ENCODE results near the gene PLXNA2.

Gene PLXNA2

GRCh38 chr1:208227366-208227765 lies 16.8 kb downstream of the PLXNA2 start:
- Mint-ChIP-seq H3K27me3 (peaks cover 25% of the 10 kb centered on the region), H3K4me3 (no peak overlapping the region), H3K9me3 (no peaks in the 10 kb centered on the region), H3K27ac (no peak overlapping the region), H3K36me3 (ENCODE audit: low read depth) (no peaks in the 10 kb centered on the region), H3K4me1 (ENCODE audit: low read depth) (no peaks in the 10 kb centered on the region)
- no peak for DNase-seq

GRCh38 chr1:208225954-208226937 lies 17.9 kb downstream of the PLXNA2 start:
- no peak for DNase-seq
- Mint-ChIP-seq H3K9me3 (no peaks in the 10 kb centered on the region), H3K36me3 (ENCODE audit: low read depth) (no peaks in the 10 kb centered on the region), H3K4me1 (ENCODE audit: low read depth) (no peaks in the 10 kb centered on the region), H3K27ac (no peak overlapping the region), H3K27me3 (peaks cover 22% of the 10 kb centered on the region), H3K4me3 (no peak overlapping the region)

- H3K4me3 Mint-ChIP-seq, result no peak overlapping the region
- no peak for DNase-seq
- no peaks in the 10 kb centered on the region for H3K36me3 Mint-ChIP-seq (ENCODE audit: low read depth)
- H3K27me3 Mint-ChIP-seq, result peaks cover 27% of the 10 kb centered on the region
- no peak overlapping the region for H3K27ac Mint-ChIP-seq
- no peaks in the 10 kb centered on the region for H3K9me3 Mint-ChIP-seq
- H3K4me1 Mint-ChIP-seq (ENCODE audit: low read depth), result peaks cover 3% of the 10 kb centered on the region
Observed at GRCh38 chr1:208224192-208224713, 19.9 kb downstream of the PLXNA2 start.

- H3K9me3 Mint-ChIP-seq, result no peaks in the 10 kb centered on the region
- no peak overlapping the region for H3K27ac Mint-ChIP-seq
- H3K27me3 Mint-ChIP-seq, result peaks cover 19% of the 10 kb centered on the region
- H3K36me3 Mint-ChIP-seq (ENCODE audit: low read depth), result no peaks in the 10 kb centered on the region
- no peak for DNase-seq
- no peak overlapping the region for H3K4me3 Mint-ChIP-seq
- peaks cover 3% of the 10 kb centered on the region for H3K4me1 Mint-ChIP-seq (ENCODE audit: low read depth)
Observed at GRCh38 chr1:208223136-208223535, 21.0 kb downstream of the PLXNA2 start.

- H3K27me3 Mint-ChIP-seq, result peaks cover 16% of the 10 kb centered on the region
- H3K4me1 Mint-ChIP-seq (ENCODE audit: low read depth), result peaks cover 3% of the 10 kb centered on the region
- no peak overlapping the region for H3K27ac Mint-ChIP-seq
- no peaks in the 10 kb centered on the region for H3K9me3 Mint-ChIP-seq
- no peak overlapping the region for H3K4me3 Mint-ChIP-seq
- H3K36me3 Mint-ChIP-seq (ENCODE audit: low read depth), result no peaks in the 10 kb centered on the region
- no peak for DNase-seq
Observed at GRCh38 chr1:208222376-208223126, 21.6 kb downstream of the PLXNA2 start.

GRCh38 chr1:208221291-208221622 lies 22.9 kb downstream of the PLXNA2 start:
- Mint-ChIP-seq H3K4me3 (no peak overlapping the region), H3K36me3 (ENCODE audit: low read depth) (no peaks in the 10 kb centered on the region), H3K27ac (no peak overlapping the region), H3K9me3 (no peaks in the 10 kb centered on the region), H3K27me3 (peaks cover 15% of the 10 kb centered on the region), H3K4me1 (ENCODE audit: low read depth) (peaks cover 3% of the 10 kb centered on the region)
- DNase-seq, result no peak

GRCh38 chr1:208219659-208220282 lies 24.4 kb downstream of the PLXNA2 start:
- H3K27ac Mint-ChIP-seq, result no peak overlapping the region

GRCh38 chr1:208219098-208219658 lies 25.0 kb downstream of the PLXNA2 start:
- no peak overlapping the region for H3K27ac Mint-ChIP-seq
- H3K4me3 Mint-ChIP-seq, result no peak overlapping the region
- H3K27me3 Mint-ChIP-seq, result peaks cover 15% of the 10 kb centered on the region

More at GRCh38 chr1:208219659-208220282, 24.4 kb downstream of the PLXNA2 start:
- Mint-ChIP-seq H3K4me3 (no peak overlapping the region), H3K4me1 (ENCODE audit: low read depth) (peaks cover 3% of the 10 kb centered on the region), H3K36me3 (ENCODE audit: low read depth) (no peaks in the 10 kb centered on the region), H3K9me3 (no peaks in the 10 kb centered on the region), H3K27me3 (peaks cover 15% of the 10 kb centered on the region)
- DNase-seq, result no peak

GRCh38 chr1:208218237-208219097 lies 25.7 kb downstream of the PLXNA2 start:
- H3K27ac Mint-ChIP-seq, result no peak overlapping the region

More at GRCh38 chr1:208219098-208219658, 25.0 kb downstream of the PLXNA2 start:
- peaks cover 3% of the 10 kb centered on the region for H3K4me1 Mint-ChIP-seq (ENCODE audit: low read depth)
- H3K9me3 Mint-ChIP-seq, result no peaks in the 10 kb centered on the region
- no peak for DNase-seq
- no peaks in the 10 kb centered on the region for H3K36me3 Mint-ChIP-seq (ENCODE audit: low read depth)

GRCh38 chr1:208217781-208218180 lies 26.4 kb downstream of the PLXNA2 start:
- Mint-ChIP-seq H3K27me3 (peaks cover 13% of the 10 kb centered on the region), H3K36me3 (ENCODE audit: low read depth) (no peaks in the 10 kb centered on the region), H3K27ac (no peak overlapping the region), H3K4me3 (no peak overlapping the region), H3K9me3 (no peaks in the 10 kb centered on the region), H3K4me1 (ENCODE audit: low read depth) (peaks cover 3% of the 10 kb centered on the region)
- DNase-seq, result no peak

More at GRCh38 chr1:208218237-208219097, 25.7 kb downstream of the PLXNA2 start:
- Mint-ChIP-seq H3K27me3 (peaks cover 15% of the 10 kb centered on the region), H3K4me3 (no peak overlapping the region), H3K4me1 (ENCODE audit: low read depth) (peaks cover 3% of the 10 kb centered on the region), H3K36me3 (ENCODE audit: low read depth) (no peaks in the 10 kb centered on the region), H3K9me3 (no peaks in the 10 kb centered on the region)
- DNase-seq, result no peak

GRCh38 chr1:208216806-208217205 lies 27.4 kb downstream of the PLXNA2 start:
- Mint-ChIP-seq H3K27me3 (peaks cover 10% of the 10 kb centered on the region), H3K36me3 (ENCODE audit: low read depth) (no peaks in the 10 kb centered on the region), H3K27ac (no peak overlapping the region), H3K4me3 (no peak overlapping the region), H3K4me1 (ENCODE audit: low read depth) (peaks cover 3% of the 10 kb centered on the region), H3K9me3 (no peaks in the 10 kb centered on the region)
- no peak for DNase-seq

GRCh38 chr1:208216062-208216461 lies 28.1 kb downstream of the PLXNA2 start:
- Mint-ChIP-seq H3K9me3 (no peaks in the 10 kb centered on the region), H3K27me3 (peaks cover 10% of the 10 kb centered on the region), H3K27ac (no peak overlapping the region), H3K36me3 (ENCODE audit: low read depth) (no peaks in the 10 kb centered on the region), H3K4me3 (no peak overlapping the region), H3K4me1 (ENCODE audit: low read depth) (peaks cover 3% of the 10 kb centered on the region)
- DNase-seq, result no peak

- Mint-ChIP-seq H3K27me3 (peaks cover 7% of the 10 kb centered on the region), H3K4me1 (ENCODE audit: low read depth) (no peaks in the 10 kb centered on the region), H3K27ac (no peak overlapping the region), H3K36me3 (ENCODE audit: low read depth) (no peaks in the 10 kb centered on the region), H3K9me3 (no peaks in the 10 kb centered on the region), H3K4me3 (no peak overlapping the region)
- no peak for DNase-seq
Observed at GRCh38 chr1:208215393-208215792, 28.8 kb downstream of the PLXNA2 start.

Measured in activated T-cell treated with anti-CD3 and anti-CD28 coated beads, Interleukin-2, amount 50 U/mL, for 24 hours (primary cell).